ENCODE data around the gene AAK1. TPM values are rescaled to one million over a fixed set of nuclear protein-coding genes. Genes with fewer than 3 reads are reported as not detected.

AAK1 gene
- 15.4 and 24.5 TPM in 2 replicates for total RNA-seq

GRCh38 chr2:69643602-69644505, at the start of gene AAK1:
AAK1 (minus strand) TSS chr2:69643739; CDS start chr2:69643040, 699 bp downstream.

GRCh38 chr2:69436938-69437750, 206.4 kb downstream of the AAK1 start, which contains the start of gene NFU1:
NFU1 (minus strand) TSS chr2:69437435; CDS start chr2:69437422, 13 bp downstream.

Other genes with a start within 250 kb of the AAK1 start
- gene NFU1, start 206.3 kb downstream of the AAK1 start, total RNA-seq: 26.7 and 44.6 TPM in 2 replicates
- gene ANXA4, start 98.4 kb upstream of the AAK1 start, total RNA-seq: 58.8 and 64.8 TPM in 2 replicates
- 6.2 and 11.0 TPM in 2 replicates for gene GMCL1, start 185.9 kb upstream of the AAK1 start, total RNA-seq